ENCODE measurements around the gene TOGARAM1.

GRCh38 chr14:44945264-44945663 is 16.7 kb upstream of the TOGARAM1 start:
- TF ChIP-seq CTCF (IDR thresholded peaks at IDR 0.05) (no peak), POLR2A (IDR thresholded peaks at IDR 0.05) (no peak)

Data from lower leg skin (tissue), 3 donors.